GM10847 (cell line): ENCODE results near the gene ZPR1.
A peak's percentile ranks its signal among the peaks of the same experiment; 100 is the strongest.

Source experiments
- POLR2A ChIP-seq: IDR thresholded peaks from 2 replicates; pipeline ENCODE4 v1.6.1; 2011; ENCODE audit not compliant: insufficient read length; ENCODE audit errors: extremely low read depth

ZPR1 gene

GRCh38 chr11:116788534-116788933, 711 bp upstream of the ZPR1 start:
- TF ChIP-seq POLR2A = no peak

GRCh38 chr11:116787436-116787785, 412 bp downstream of the ZPR1 start:
- TF ChIP-seq POLR2A = no peak

GRCh38 chr11:116786966-116787365, 857 bp downstream of the ZPR1 start:
- no peak for TF ChIP-seq POLR2A

- no peak for TF ChIP-seq POLR2A
These were observed 1.5 kb downstream of the ZPR1 start for GRCh38 chr11:116786326-116786725.

GRCh38 chr11:116782728-116783127, 5.1 kb downstream of the ZPR1 start:
- no peak for TF ChIP-seq POLR2A

GRCh38 chr11:116778556-116778955, 9.3 kb downstream of the ZPR1 start:
- TF ChIP-seq POLR2A = no peak

GRCh38 chr11:116777056-116777455, 10.8 kb downstream of the ZPR1 start:
- no peak for TF ChIP-seq POLR2A

GRCh38 chr11:116776522-116776984, 11.3 kb downstream of the ZPR1 start:
- TF ChIP-seq POLR2A = no peak

GRCh38 chr11:116775975-116776374, 11.8 kb downstream of the ZPR1 start:
- TF ChIP-seq POLR2A = no peak

GRCh38 chr11:116774661-116775060, 13.2 kb downstream of the ZPR1 start:
- no peak for TF ChIP-seq POLR2A

GRCh38 chr11:116773203-116774097, 14.4 kb downstream of the ZPR1 start:
- TF ChIP-seq POLR2A = no peak

- peak; percentile 74 for TF ChIP-seq POLR2A
These were observed 15.2 kb downstream of the ZPR1 start, which contains the start of gene BUD13 for GRCh38 chr11:116772443-116773202. Gene BUD13 (minus strand): TSS chr11:116772987. CDS start chr11:116772964, 23 bp downstream.

- no peak for TF ChIP-seq POLR2A
These were observed 15.9 kb downstream of the ZPR1 start for GRCh38 chr11:116771935-116772334.

- no peak for TF ChIP-seq POLR2A
These were observed 25.7 kb downstream of the ZPR1 start for GRCh38 chr11:116762132-116762531.

GRCh38 chr11:116750070-116750718, 37.6 kb downstream of the ZPR1 start:
- TF ChIP-seq POLR2A = no peak

- no peak for TF ChIP-seq POLR2A
These were observed 45.7 kb downstream of the ZPR1 start for GRCh38 chr11:116742104-116742503.

- no peak for TF ChIP-seq POLR2A
These were observed 47.1 kb downstream of the ZPR1 start for GRCh38 chr11:116740741-116741140.
